Left hindlimb (tissue), 1 donor: Measurements from ENCODE around the gene NKX6-2.
"Not testable (repeated sequence)": the region's sequence is repeated elsewhere in the genome, so short reads cannot be mapped to it uniquely, and the experiment has no call there.

ENCODE experiments used
- DNase-seq: peaks from one replicate; pipeline ENCODE4 v3.0.0-alpha.2; 2018

NKX6-2 gene

DNA sequence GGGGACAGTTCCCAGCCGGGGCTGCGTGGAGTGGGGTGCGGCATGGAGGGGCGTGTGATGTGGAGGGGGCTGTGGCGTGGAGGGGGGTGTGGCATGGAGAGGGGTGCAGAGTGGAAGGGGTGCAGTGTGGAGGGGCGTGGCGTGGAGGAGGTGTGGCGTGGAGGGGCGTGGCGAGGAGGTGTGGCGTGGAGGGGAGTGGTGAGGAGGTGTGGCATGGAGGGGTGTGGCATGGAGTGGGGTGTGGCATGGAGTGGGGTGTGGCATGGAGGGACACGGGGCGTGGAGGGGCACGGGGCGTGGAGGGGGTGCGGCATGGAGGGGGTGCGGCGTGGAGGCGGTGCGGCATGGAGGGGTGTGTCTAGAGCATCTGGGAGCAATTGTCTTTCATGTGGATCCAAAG is 33.6 kb downstream of the NKX6-2 start:
- DNase-seq: no peak

- no peak for DNase-seq
These were observed 35.0 kb downstream of the NKX6-2 start for GRCh38 chr10:132750936-132751335.

GRCh38 chr10:132749371-132749795 is 36.6 kb downstream of the NKX6-2 start:
- DNase-seq: no peak

DNA sequence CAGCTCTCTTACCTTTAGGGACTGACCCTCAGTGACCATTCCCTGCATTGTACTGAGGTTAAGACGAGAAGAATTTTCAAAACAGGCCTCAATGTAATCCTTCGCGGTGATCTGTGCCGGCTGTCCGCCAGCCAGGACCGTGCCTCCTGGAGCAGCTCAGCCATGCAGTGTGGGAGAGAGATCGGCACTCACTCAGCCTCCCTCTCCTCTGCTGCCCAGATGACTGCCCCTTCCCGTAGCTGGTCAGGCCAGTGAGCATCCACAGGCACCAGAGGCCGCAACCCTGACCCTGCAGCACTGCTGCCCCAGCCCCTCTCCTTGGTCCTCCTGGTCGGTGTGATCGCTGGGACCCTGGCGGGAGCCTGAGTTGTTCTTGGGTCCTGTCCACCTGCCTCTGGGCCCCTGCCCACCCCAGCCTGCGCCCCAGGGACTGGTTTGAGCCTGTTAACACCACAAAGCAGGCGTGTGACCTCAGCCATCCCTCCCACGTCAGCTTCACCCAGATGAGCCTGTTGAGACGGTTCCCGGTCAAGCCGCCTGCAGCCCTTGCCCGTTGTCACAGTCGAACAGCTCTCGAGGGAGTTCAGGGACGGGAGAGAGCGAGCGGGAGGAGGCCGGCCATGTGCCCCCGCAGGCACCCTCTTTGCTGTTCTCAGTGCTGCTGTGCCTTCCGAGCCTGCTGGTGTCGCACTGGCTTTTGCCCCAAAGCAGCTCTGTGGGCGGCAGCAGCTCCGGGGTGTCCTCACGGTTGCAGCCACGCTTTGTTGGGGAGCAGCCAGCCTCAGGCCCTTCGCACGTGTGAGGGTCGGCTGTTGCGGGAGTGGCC is 37.2 kb downstream of the NKX6-2 start:
- no peak for DNase-seq

- no peak for DNase-seq
These were observed 37.8 kb downstream of the NKX6-2 start for GRCh38 chr10:132748135-132748534.

GRCh38 chr10:132746801-132747625 is 38.9 kb downstream of the NKX6-2 start:
- no peak for DNase-seq

GRCh38 chr10:132746386-132746785 is 39.6 kb downstream of the NKX6-2 start:
- no peak for DNase-seq

GRCh38 chr10:132745971-132746370 is 40.0 kb downstream of the NKX6-2 start:
- no peak for DNase-seq

GRCh38 chr10:132745511-132745910 is 40.4 kb downstream of the NKX6-2 start:
- DNase-seq: no peak

- DNase-seq: no peak
These were observed 41.1 kb downstream of the NKX6-2 start for GRCh38 chr10:132744839-132745238.

DNA sequence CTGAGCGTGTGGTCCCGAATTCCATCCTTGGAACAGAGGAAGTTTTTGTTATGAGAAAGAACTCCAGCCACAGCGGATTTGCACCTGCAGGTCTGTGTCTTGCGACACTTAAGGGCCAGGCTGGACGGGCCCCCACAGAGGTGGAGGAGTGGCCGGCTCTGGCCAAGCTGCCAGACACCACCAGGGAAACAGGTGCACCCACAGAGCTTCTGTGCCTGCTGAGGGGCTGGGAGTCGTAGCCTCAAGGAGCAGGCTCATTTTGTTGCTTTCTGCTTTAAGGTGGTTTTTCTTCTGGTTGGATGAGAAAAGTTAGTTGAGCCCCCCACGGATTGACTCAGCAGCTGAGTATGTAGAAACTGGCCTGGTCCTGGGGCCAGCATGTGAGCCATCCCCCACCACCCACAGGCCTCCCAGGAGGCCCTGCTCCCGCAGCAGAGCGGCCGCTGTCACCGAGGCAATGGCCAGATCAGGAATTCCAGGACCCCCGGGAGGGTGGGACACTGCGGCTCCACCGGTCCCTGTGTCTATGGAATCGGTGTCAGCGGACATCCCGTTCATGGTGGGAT is 41.9 kb downstream of the NKX6-2 start:
- no peak for DNase-seq

- not testable (repeated sequence) for DNase-seq
These were observed 42.6 kb downstream of the NKX6-2 start for GRCh38 chr10:132743196-132743924.

GRCh38 chr10:132742837-132743194 is 43.1 kb downstream of the NKX6-2 start:
- no peak for DNase-seq

DNA sequence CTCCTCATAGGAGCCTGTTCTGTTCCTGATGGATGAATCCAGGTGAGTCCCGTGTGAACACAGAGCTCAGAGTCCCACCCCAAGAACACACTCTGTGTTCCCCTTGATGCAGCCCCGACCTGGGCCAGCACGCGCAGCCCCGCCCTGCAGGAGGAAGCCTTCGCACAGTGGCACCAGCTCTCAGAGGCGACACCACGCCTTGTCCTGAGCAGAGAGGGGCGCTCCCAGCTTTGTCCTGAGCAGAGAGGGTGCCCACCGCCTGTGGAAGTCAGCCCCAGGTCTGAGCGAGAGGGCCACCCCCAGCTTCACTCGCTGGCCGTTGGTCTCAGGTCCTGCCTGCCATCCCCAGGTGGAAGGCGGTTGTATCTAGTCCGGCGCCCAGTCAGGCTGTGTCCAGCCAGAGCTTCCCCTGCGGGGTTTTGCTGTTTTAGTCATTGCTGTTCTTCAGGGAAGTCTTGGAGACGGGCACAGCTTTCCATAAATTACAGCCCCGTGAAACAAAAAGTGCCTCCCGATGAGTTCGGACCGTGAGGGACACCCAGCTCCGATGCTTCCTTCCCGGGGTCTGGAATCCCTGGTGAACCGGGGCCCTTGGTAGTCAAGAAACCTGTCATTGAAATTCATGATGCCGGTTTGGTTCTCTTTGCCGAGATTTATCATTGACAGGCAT is 43.6 kb downstream of the NKX6-2 start:
- DNase-seq: no peak

- DNase-seq: no peak
These were observed 45.4 kb downstream of the NKX6-2 start for GRCh38 chr10:132740588-132740987.

GRCh38 chr10:132739225-132739613 is 46.7 kb downstream of the NKX6-2 start:
- no peak for DNase-seq

- DNase-seq: no peak
These were observed 47.3 kb downstream of the NKX6-2 start for GRCh38 chr10:132738454-132739224.

- DNase-seq: no peak
These were observed 48.4 kb downstream of the NKX6-2 start for GRCh38 chr10:132737390-132738048.

- no peak for DNase-seq
These were observed 50.0 kb downstream of the NKX6-2 start for GRCh38 chr10:132735923-132736391.

GRCh38 chr10:132735341-132735775 is 50.6 kb downstream of the NKX6-2 start:
- DNase-seq: no peak

DNA sequence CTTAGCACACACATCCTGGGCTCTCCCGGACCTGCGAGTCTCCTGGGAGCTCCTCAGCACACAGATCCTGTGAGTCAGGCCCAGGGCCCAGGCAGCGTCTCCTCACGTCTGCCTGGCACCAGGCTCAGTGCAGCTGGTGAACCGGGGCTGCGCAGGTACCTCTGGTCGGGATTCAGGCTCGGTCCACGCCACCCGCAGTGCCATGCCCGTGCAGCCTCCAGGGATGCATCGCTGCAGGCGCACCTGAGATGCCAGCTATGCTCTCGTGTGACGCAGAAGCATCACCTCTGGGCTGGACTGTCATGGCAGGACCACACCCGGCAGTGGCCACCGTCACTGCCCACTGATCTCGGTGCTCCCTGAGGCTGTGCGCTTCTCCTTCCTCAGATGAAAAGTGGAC is 52.0 kb downstream of the NKX6-2 start:
- DNase-seq: no peak
